Esophagus muscularis mucosa (tissue), 4 donors: ENCODE results near the gene TEKTIP1. TPM values are rescaled to one million over a fixed set of nuclear protein-coding genes. Genes with fewer than 3 reads are reported as not detected.

Source experiments
- DNase-seq: peaks from one replicate; pipeline ENCODE4 v3.0.0-alpha.2; 2017; ENCODE audit errors: extremely low spot score
- H3K27ac ChIP-seq, 4 donors: fragments of 200-600 bp; sonication (generic); replicated peaks in 1 of 4; 1 replicate in 3 of 4; 2 replicates in 1 of 4; pipeline ENCODE4 v1.5.1; 2016 to 2019; ENCODE audit warnings: mild to moderate bottlenecking in 1 of 4
- H3K27me3 ChIP-seq, 4 donors: fragments of 200-600 bp; sonication (generic); one replicate each; pipeline versions ENCODE4 v1.5.1 to v1.6.0; 2016 to 2019
- H3K36me3 ChIP-seq, 4 donors: fragments of 200-600 bp; sonication (generic); one replicate each; pipeline ENCODE4 v1.5.1; 2016 to 2019
- H3K4me1 ChIP-seq, 4 donors: fragments of 200-600 bp; sonication (generic); one replicate each; pipeline ENCODE4 v1.5.1; 2016 to 2019
- H3K4me3 ChIP-seq, 4 donors: fragments of 200-600 bp; sonication (generic); 1 replicate in 2 of 4; 2 replicates in 2 of 4; pipeline ENCODE4 v1.5.1; 2016 to 2019; ENCODE audit warnings: mild to moderate bottlenecking in 4 of 4, moderate library complexity in 1 of 4
- H3K9me3 ChIP-seq, 4 donors: fragments of 200-600 bp; sonication (generic); 1 replicate in 3 of 4; 2 replicates in 1 of 4; pipeline ENCODE4 v1.5.1; 2016 to 2019
- EP300 ChIP-seq: sonication (generic); formaldehyde crosslinking; IDR thresholded peaks from one replicate; pipeline ENCODE4 v1.6.1; 2017; ENCODE audit warnings: antibody characterized with exemption
- POLR2A ChIP-seq: fragments of 450-650 bp; IDR thresholded peaks from one replicate; pipeline ENCODE4 v1.6.1; 2017; ENCODE audit warnings: antibody characterized with exemption, moderate library complexity, mild to moderate bottlenecking, low read depth
- POLR2AphosphoS5 ChIP-seq, 2 donors: sonication (generic); formaldehyde crosslinking; IDR thresholded peaks; one replicate each; pipeline ENCODE4 v1.6.1; 2017; ENCODE audit warnings: antibody characterized with exemption in 2 of 2
- WGBS: methylation state at CpG from one replicate; pipeline ENCODE4 v1.1.5; 2018; 5-methylcytosine and 5-hydroxymethylcytosine counted together
- intact Hi-C: fragments of 100-400 bp; cut with DNase I; formaldehyde crosslinking; loops from one replicate; pipeline ENCODE4 v1.15.1; 2023
- total RNA-seq, 4 donors: library from RNA; depleted of rRNA; stranded (reverse); fragments of >200 nt; gene quantifications; one replicate each; pipeline versions ENCODE4 v1.1.0 to v1.2.1, GENCODE V29; 2016
- TF ChIP-seq, protein P1 (sequence below), 3 experiments: fragments of 200-600 bp in 2 of 3; fragments of 450-650 bp in 1 of 3; sonication (generic) in 2 of 3; IDR thresholded peaks; one replicate each; pipeline ENCODE4 v1.5.1; 2017 to 2019; ENCODE audit warnings: antibody characterized with exemption in 3 of 3, mild to moderate bottlenecking in 2 of 3, moderate library complexity in 1 of 3

TEKTIP1 gene
- total RNA-seq, 4 donors from 2014 or later = not detected

DNA sequence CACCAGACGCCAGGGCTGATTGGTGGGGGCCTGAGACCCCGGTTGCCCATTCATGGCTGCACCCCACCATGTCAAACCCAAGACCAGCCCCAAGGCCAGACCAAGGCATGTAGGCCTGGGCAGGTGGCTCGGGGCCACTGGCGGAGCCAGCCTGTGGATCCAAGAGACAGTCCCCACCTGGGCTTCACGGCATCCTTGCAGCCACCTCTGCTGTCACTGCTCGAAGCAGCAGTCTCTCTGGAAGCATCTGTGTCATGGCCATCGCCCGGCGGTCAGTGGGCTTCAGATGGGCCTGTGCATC lies 3.8 kb upstream of the TEKTIP1 start:
- TF ChIP-seq EP300 (no peak), POLR2AphosphoS5 (IDR thresholded peaks at IDR 0.05) (no peak), POLR2A (no peak)
- TF ChIP-seq, protein P1, sequence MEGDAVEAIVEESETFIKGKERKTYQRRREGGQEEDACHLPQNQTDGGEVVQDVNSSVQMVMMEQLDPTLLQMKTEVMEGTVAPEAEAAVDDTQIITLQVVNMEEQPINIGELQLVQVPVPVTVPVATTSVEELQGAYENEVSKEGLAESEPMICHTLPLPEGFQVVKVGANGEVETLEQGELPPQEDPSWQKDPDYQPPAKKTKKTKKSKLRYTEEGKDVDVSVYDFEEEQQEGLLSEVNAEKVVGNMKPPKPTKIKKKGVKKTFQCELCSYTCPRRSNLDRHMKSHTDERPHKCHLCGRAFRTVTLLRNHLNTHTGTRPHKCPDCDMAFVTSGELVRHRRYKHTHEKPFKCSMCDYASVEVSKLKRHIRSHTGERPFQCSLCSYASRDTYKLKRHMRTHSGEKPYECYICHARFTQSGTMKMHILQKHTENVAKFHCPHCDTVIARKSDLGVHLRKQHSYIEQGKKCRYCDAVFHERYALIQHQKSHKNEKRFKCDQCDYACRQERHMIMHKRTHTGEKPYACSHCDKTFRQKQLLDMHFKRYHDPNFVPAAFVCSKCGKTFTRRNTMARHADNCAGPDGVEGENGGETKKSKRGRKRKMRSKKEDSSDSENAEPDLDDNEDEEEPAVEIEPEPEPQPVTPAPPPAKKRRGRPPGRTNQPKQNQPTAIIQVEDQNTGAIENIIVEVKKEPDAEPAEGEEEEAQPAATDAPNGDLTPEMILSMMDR (IDR thresholded peaks at IDR 0.05) = no peak
- intact Hi-C loops = no loop called here
- Histone ChIP-seq H3K4me3 (no peak overlapping the region), H3K36me3 (peaks cover 41 to 81% (median 68%) of the 10 kb centered on the region in 4 donors), H3K9me3 (no peaks in the 10 kb centered on the region), H3K27ac (no peak overlapping the region), H3K4me1 (peaks cover 0 to 29% (median 23%) of the 10 kb centered on the region in 4 donors), H3K27me3 (no peaks in the 10 kb centered on the region)
- WGBS = no CpG with 5 or more reads among the region's 9 CpGs
- DNase-seq = no peak

DNA sequence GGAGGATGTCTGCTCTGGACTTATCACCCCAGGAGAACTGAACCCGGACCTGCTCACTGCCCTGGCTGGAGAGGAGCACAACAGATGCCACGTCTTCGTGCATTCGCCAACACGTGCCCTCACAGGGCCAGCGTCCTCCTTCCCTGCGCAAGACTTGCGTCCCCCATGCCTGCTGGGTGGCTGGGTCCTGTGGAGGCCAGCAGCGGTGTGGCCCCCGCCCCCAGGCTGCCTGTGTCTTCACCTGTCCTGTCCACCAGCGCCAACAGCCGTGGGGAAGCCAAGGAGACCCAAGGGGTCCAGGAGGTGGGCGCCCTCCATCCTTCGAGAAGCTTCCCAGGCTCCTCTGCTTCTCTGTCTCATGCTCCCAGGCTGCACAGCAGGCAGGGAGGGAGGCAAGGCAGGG lies 3.4 kb upstream of the TEKTIP1 start:
- Histone ChIP-seq H3K9me3 (no peaks in the 10 kb centered on the region), H3K4me3 (no peak overlapping the region), H3K27me3 (no peaks in the 10 kb centered on the region), H3K4me1 (peaks cover 0 to 29% (median 23%) of the 10 kb centered on the region in 4 donors), H3K27ac (peak overlapping the region in 1 of 4 donors; percentile 58), H3K36me3 (peaks cover 41 to 77% (median 65%) of the 10 kb centered on the region in 4 donors)
- 91% methylated on average over 11 of the region's 14 CpGs for WGBS
- intact Hi-C loops = no loop called here
- no peak for DNase-seq
- TF ChIP-seq, protein P1 (IDR thresholded peaks at IDR 0.05) = no peak
- TF ChIP-seq POLR2AphosphoS5 (IDR thresholded peaks at IDR 0.05) (no peak), EP300 (no peak), POLR2A (no peak)

DNA sequence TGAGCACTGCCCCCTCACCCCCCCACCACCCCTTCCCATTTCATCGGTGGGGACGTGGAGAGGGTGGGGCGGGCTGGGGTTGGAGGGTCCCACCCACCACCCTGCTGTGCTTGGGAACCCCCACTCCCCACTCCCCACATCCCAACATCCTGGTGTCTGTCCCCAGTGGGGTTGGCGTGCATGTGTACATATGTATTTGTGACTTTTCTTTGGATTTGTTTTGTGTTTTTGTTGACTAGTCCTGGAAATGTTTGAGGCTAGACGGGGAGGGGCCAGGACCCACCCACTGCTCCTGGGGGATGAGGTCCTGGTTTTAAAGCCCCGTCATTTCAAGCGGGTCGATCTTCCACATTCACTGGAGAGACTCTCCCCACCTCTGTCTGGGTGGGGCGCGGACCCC lies 3.0 kb upstream of the TEKTIP1 start:
- peaks cover 0 to 29% (median 23%) of the 10 kb centered on the region in 4 donors for H3K4me1 ChIP-seq
- H3K27me3 ChIP-seq = no peaks in the 10 kb centered on the region
- TF ChIP-seq POLR2AphosphoS5 (IDR thresholded peaks at IDR 0.05) = no peak
- TF ChIP-seq POLR2A = no peak
- TF ChIP-seq, protein P1 (IDR thresholded peaks at IDR 0.05) = no peak
- no peak for TF ChIP-seq EP300
- 84% methylated on average over 9 of the region's 10 CpGs for WGBS
- H3K27ac ChIP-seq = peak overlapping the region in 1 of 4 donors; percentile 58
- intact Hi-C loops = no loop called here
- H3K4me3 ChIP-seq = no peak overlapping the region
- H3K9me3 ChIP-seq = no peaks in the 10 kb centered on the region
- H3K36me3 ChIP-seq = peaks cover 41 to 73% (median 61%) of the 10 kb centered on the region in 4 donors
- DNase-seq = no peak

DNA sequence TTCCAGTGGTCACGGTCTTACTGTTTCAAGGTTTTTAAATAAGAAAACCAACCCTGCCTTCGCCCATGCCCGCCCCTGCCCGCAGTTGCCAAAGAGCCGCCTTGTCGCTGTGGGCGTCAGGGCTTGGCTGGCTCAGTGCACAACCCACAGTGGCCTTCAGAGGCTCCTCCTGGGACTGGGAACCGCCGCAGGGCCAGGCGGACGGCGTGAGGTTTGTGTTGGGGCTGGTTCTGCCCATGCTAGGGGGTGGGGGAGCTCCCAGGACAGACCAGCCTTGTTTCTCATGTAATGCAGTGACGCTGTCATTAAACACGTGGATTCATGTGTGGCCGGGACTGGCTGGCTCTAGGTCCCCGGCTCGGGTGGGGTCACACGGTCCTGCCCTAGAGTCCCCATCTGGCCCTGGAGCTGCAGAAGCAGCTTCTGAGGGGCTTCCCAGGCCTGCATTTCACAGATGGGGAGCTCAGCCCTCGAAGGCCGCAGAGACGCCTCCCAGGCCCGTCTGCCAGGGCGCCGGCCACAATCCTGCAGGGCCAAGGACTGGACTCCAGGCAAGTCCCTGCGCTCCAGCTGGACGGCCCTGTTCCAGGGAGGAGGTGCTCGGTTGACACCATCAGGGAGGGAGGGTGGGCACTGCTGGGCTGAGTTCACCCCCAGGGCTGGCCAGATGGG lies 2.4 kb upstream of the TEKTIP1 start:
- Histone ChIP-seq H3K9me3 (no peaks in the 10 kb centered on the region), H3K4me1 (peaks cover 0 to 29% (median 23%) of the 10 kb centered on the region in 4 donors), H3K27ac (peak overlapping the region; percentile 42 to 61 (median 53)), H3K27me3 (no peaks in the 10 kb centered on the region), H3K36me3 (peaks cover 36 to 67% (median 58%) of the 10 kb centered on the region in 4 donors), H3K4me3 (peak overlapping the region in 3 of 4 donors; percentile 2 to 18 (median 17))
- DNase-seq = no peak
- TF ChIP-seq, protein P1 (IDR thresholded peaks at IDR 0.05) = no peak
- TF ChIP-seq EP300 = no peak
- TF ChIP-seq POLR2AphosphoS5 (IDR thresholded peaks at IDR 0.05) = no peak
- no peak for TF ChIP-seq POLR2A
- intact Hi-C loops = no loop called here
- WGBS = 80% methylated on average over 9 of the region's 27 CpGs

DNA sequence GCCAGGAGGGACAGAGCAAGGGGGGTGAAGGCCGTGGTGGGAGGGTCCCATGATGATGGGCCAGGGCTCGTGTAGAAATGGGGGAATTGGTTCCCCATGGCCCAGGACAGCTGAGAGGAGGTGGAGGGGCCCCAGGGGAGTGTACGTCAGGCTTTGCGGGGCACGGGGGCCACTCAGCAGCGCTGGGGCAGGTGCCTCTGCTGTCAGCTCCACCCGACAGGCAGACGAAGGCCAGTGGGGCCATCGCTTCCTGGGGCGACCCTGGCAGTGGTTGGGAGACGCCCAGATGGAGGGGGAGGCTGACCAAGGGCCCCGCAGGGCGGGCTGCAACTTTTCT lies 1.9 kb upstream of the TEKTIP1 start:
- no peaks in the 10 kb centered on the region for H3K9me3 ChIP-seq
- H3K4me1 ChIP-seq = peaks cover 0 to 29% (median 23%) of the 10 kb centered on the region in 4 donors
- H3K36me3 ChIP-seq = peaks cover 31 to 62% (median 53%) of the 10 kb centered on the region in 4 donors
- peak overlapping the region in 3 of 4 donors; percentile 2 to 18 (median 17) for H3K4me3 ChIP-seq
- WGBS = 78% methylated on average over 4 of the region's 13 CpGs
- intact Hi-C loops = no loop called here
- peak overlapping the region; percentile 42 to 61 (median 53) for H3K27ac ChIP-seq
- DNase-seq = no peak
- no peaks in the 10 kb centered on the region for H3K27me3 ChIP-seq
- no peak for TF ChIP-seq EP300
- TF ChIP-seq POLR2A = no peak
- TF ChIP-seq POLR2AphosphoS5 (IDR thresholded peaks at IDR 0.05) = no peak
- TF ChIP-seq, protein P1 (IDR thresholded peaks at IDR 0.05) = no peak
